Body of pancreas (tissue), 4 donors: ENCODE data around the gene KIF18B. TPM values are rescaled to one million over a fixed set of nuclear protein-coding genes. Genes with fewer than 3 reads are reported as not detected.

Experiments used
- ATAC-seq: fragments of 150-250 bp; one replicate; pipeline ENCODE4 v1.9.1; 2016
- DNase-seq, 4 donors: peaks; one replicate each; pipeline ENCODE4 v3.0.0-alpha.2; 2019
- H3K27ac ChIP-seq, 4 donors: fragments of 200-600 bp; sonication (generic); 1 replicate in 3 of 4; 2 replicates in 1 of 4; pipeline versions ENCODE4 v1.5.1 to v1.6.1; 2016 to 2019; ENCODE audit warnings: mild to moderate bottlenecking in 1 of 4, mixed read lengths in 1 of 4, moderate library complexity in 1 of 4
- H3K27me3 ChIP-seq, 2 donors: fragments of 200-600 bp; sonication (generic); one replicate each; pipeline ENCODE4 v1.6.0; 2016; ENCODE audit warnings: mild to moderate bottlenecking in 1 of 2
- H3K36me3 ChIP-seq, 2 donors: fragments of 200-600 bp; sonication (generic); replicated peaks in 1 of 2; 2 replicates each; pipeline ENCODE4 v1.5.1; 2016; ENCODE audit warnings: low read depth in 2 of 2; ENCODE audit not compliant: insufficient read depth in 1 of 2
- H3K4me1 ChIP-seq: fragments of 200-600 bp; sonication (generic); one replicate; pipeline ENCODE4 v1.6.0; 2016
- H3K4me3 ChIP-seq, 2 donors: fragments of 200-600 bp; sonication (generic); 1 replicate in 1 of 2; 2 replicates in 1 of 2; pipeline ENCODE4 v1.5.1; 2016 to 2019
- H3K9me3 ChIP-seq, 3 donors: fragments of 200-600 bp; sonication (generic); 1 replicate in 2 of 3; 2 replicates in 1 of 3; pipeline ENCODE4 v1.5.1; 2016
- POLR2A ChIP-seq, 3 donors: fragments of 450-650 bp; IDR thresholded peaks; one replicate each; pipeline ENCODE4 v1.6.1; 2016; ENCODE audit warnings: antibody characterized with exemption in 3 of 3, mild to moderate bottlenecking in 2 of 3
- WGBS, 2 donors: methylation state at CpG; one replicate each; pipeline ENCODE4 v1.1.5; 2017; 5-methylcytosine and 5-hydroxymethylcytosine counted together
- intact Hi-C: fragments of 100-400 bp; cut with DNase I; formaldehyde crosslinking; loops from one replicate; pipeline ENCODE4 v1.15.1; 2023
- total RNA-seq, 2 donors: library from RNA; depleted of rRNA; stranded (reverse); fragments of >200 nt; gene quantifications; one replicate each; pipeline ENCODE4 v1.1.0, GENCODE V29; 2016
- TF ChIP-seq, protein P1 (sequence below), 7 experiments: fragments of 450-650 bp in 4 of 7; fragments of 200-600 bp in 3 of 7; sonication (generic) in 3 of 7; IDR thresholded peaks; one replicate each; pipeline ENCODE4 v1.5.1; 2016 to 2019; ENCODE audit warnings: antibody characterized with exemption in 7 of 7

KIF18B gene
- total RNA-seq, 2 donors from 2014 or later = 0.26 TPM; not detected in 1

DNA sequence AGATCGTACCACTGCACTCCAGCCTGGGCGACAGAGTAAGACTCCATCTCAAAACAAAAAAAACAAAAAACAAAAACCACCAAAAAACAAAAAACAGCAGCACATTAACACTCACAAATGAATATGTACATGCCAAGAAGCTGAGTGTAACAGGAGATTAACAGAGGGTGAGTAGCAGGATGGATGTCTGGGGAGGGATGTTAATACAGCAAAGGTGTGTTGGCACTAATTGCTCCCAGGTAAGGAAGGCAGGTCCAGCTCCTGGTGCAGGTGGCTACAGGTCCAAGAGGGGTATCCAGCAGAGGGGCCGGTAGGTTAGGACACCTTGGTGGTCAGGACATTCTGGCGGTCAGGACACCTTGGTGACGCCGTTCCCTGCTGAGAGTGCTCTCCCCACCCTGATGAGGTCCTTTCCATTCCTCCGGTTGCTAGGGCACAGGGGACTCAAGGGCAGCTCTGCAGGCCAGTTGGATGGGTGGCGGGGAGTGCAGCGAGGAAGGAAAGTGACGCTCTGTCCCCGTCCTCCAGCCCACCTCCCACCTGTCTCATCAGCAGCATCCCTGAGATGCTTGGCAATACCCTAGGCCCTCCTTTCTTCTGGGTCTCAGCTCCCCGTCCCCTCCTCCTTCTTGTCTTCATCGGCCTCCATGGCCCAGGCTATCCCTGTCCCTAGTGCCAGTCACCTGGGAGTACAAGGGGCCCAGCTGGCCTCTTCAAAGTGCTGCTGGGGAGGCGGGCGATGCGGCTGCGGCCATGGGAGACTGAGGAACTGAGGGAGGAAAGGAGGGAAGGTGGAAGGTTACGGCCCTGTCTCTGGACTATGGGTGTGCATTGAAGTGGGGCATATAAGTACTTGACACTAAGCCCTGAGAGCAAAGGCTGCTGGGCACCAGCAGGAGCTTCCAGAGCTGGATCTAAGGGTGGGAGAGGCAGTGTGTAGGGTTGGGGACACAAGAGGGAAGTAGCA lies 21.6 kb downstream of the KIF18B start:
- H3K27me3 ChIP-seq = no peaks in the 10 kb centered on the region
- 91 to 96% methylated on average over 18 of the region's 18 CpGs for whole genome bisulfite sequencing, 2 donors
- intact Hi-C loops = no loop called here
- H3K4me3 ChIP-seq = no peak overlapping the region
- ATAC-seq (no peak), DNase-seq (no peak)
- no peak overlapping the region for H3K27ac ChIP-seq
- H3K4me1 ChIP-seq = no peaks in the 10 kb centered on the region
- no peaks in the 10 kb centered on the region for H3K9me3 ChIP-seq
- TF ChIP-seq, protein P1, sequence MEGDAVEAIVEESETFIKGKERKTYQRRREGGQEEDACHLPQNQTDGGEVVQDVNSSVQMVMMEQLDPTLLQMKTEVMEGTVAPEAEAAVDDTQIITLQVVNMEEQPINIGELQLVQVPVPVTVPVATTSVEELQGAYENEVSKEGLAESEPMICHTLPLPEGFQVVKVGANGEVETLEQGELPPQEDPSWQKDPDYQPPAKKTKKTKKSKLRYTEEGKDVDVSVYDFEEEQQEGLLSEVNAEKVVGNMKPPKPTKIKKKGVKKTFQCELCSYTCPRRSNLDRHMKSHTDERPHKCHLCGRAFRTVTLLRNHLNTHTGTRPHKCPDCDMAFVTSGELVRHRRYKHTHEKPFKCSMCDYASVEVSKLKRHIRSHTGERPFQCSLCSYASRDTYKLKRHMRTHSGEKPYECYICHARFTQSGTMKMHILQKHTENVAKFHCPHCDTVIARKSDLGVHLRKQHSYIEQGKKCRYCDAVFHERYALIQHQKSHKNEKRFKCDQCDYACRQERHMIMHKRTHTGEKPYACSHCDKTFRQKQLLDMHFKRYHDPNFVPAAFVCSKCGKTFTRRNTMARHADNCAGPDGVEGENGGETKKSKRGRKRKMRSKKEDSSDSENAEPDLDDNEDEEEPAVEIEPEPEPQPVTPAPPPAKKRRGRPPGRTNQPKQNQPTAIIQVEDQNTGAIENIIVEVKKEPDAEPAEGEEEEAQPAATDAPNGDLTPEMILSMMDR (IDR thresholded peaks at IDR 0.05) = no peak
- no peak for TF ChIP-seq POLR2A (IDR thresholded peaks at IDR 0.05)
- H3K36me3 ChIP-seq = no peaks in the 10 kb centered on the region

DNA sequence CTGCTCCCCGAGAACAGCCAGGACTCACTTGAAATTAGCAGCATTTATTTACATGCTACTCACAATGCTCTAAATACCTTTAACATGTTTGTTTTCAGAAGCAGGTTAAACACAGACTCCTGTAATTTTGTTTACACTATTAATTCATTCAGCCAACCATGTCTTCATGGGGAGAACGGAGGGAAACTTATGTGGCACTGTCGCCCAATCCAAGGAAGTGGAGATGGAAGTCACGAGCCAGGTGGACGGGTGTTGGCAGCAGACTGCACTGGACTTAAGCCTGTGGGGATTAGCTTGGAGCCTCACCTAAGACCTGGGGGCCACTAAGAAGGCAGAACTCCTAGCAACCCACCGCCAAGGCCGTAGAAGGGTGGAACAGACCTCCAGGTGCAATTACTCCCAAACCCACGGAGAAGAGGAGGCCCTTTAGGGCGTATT lies 23.4 kb downstream of the KIF18B start:
- TF ChIP-seq, protein P1 (IDR thresholded peaks at IDR 0.05) = no peak
- no peak for TF ChIP-seq POLR2A (IDR thresholded peaks at IDR 0.05)
- intact Hi-C loops = no loop called here
- H3K27me3 ChIP-seq = no peaks in the 10 kb centered on the region
- no peaks in the 10 kb centered on the region for H3K9me3 ChIP-seq
- DNase-seq = no peak
- no peak overlapping the region for H3K4me3 ChIP-seq
- H3K4me1 ChIP-seq = no peaks in the 10 kb centered on the region
- H3K36me3 ChIP-seq = no peaks in the 10 kb centered on the region
- WGBS, 2 donors = 64 to 67% methylated on average over 9 of the region's 9 CpGs
- H3K27ac ChIP-seq = no peak overlapping the region
- no peak for ATAC-seq

- intact Hi-C loops = no loop called here
- ATAC-seq (no peak), DNase-seq (peak in 1 of 4 donors; percentile 5)
- no peak overlapping the region for H3K27ac ChIP-seq
- no peaks in the 10 kb centered on the region for H3K4me1 ChIP-seq
- WGBS, 2 donors = 68 to 74% methylated on average over 10 to 18 of the region's 19 CpGs
- no peak overlapping the region for H3K4me3 ChIP-seq
- no peak for TF ChIP-seq POLR2A (IDR thresholded peaks at IDR 0.05)
- TF ChIP-seq, protein P1 (IDR thresholded peaks at IDR 0.05) = no peak
- H3K9me3 ChIP-seq = no peaks in the 10 kb centered on the region
- no peaks in the 10 kb centered on the region for H3K36me3 ChIP-seq
- H3K27me3 ChIP-seq = no peaks in the 10 kb centered on the region
Measured at GRCh38 chr17:44922746-44923470, 24.7 kb downstream of the KIF18B start.

- H3K36me3 ChIP-seq = no peaks in the 10 kb centered on the region
- DNase-seq (no peak), ATAC-seq (no peak)
- intact Hi-C loops = no loop called here
- H3K4me3 ChIP-seq = no peak overlapping the region
- no peak overlapping the region for H3K27ac ChIP-seq
- no peaks in the 10 kb centered on the region for H3K27me3 ChIP-seq
- peaks cover 6% of the 10 kb centered on the region for H3K4me1 ChIP-seq
- H3K9me3 ChIP-seq = no peaks in the 10 kb centered on the region
- 80 to 82% methylated on average over 6 of the region's 6 CpGs for WGBS, 2 donors
- no peak for TF ChIP-seq POLR2A (IDR thresholded peaks at IDR 0.05)
- TF ChIP-seq, protein P1 (IDR thresholded peaks at IDR 0.05) = no peak
Measured at GRCh38 chr17:44922136-44922535, 25.4 kb downstream of the KIF18B start.
